H1 (cell line): Measurements from ENCODE around the gene ISL2. TPM values are rescaled to one million over a fixed set of nuclear protein-coding genes. Genes with fewer than 3 reads are reported as not detected.

Experiments used
- CTCF ChIA-PET: fragments of 300-600 bp; sonication (Branson Sonifier 250); formaldehyde crosslinking; loops from one replicate; lab custom pipeline; 2021; ENCODE audit not compliant: partially characterized antibody; lab: Charles Lee
- POLR2A ChIA-PET: fragments of 300-600 bp; sonication (Branson Sonifier 250); formaldehyde crosslinking; loops from one replicate; lab custom pipeline; 2021; ENCODE audit warnings: inconsistent platforms; ENCODE audit not compliant: partially characterized antibody; lab: Charles Lee
- DNase-seq, 2 experiments: peaks; one replicate each; pipeline versions ENCODE4 v3.0.0 to v3.0.0-alpha.2; 2010 to 2022; ENCODE audit warnings: low spot score in 2 of 2, low read depth in 1 of 2, mixed read lengths in 1 of 2
- FAIRE-seq: peaks from 2 replicates; lab custom pipeline; 2011; peaks lifted over from hg19 to GRCh38; lab: Jason Lieb, UNC
- H2AFZ ChIP-seq: 2 replicates; pipeline ENCODE4 v1.8.1; 2012; ENCODE audit warnings: low read length, inconsistent platforms
- H2AK5ac ChIP-seq: 2 replicates; pipeline ENCODE4 v1.6.1; 2013; ENCODE audit warnings: low read depth, low read length
- H2BK120ac ChIP-seq: replicated peaks from 2 replicates; pipeline ENCODE3; 2013; ENCODE audit warnings: low read depth, low read length, inconsistent platforms
- H2BK12ac ChIP-seq: 2 replicates; pipeline ENCODE4 v1.6.1; 2013; ENCODE audit warnings: low read depth, low read length
- H2BK15ac ChIP-seq: 2 replicates; pipeline ENCODE4 v1.6.1; 2013; ENCODE audit warnings: low read length
- H2BK20ac ChIP-seq: 2 replicates; pipeline ENCODE4 v1.6.1; 2013; ENCODE audit warnings: low read length
- H2BK5ac ChIP-seq: 2 replicates; pipeline ENCODE4 v1.6.1; 2013; ENCODE audit warnings: low read depth, low read length
- H3K14ac ChIP-seq: 2 replicates; pipeline ENCODE4 v1.6.1; 2013; ENCODE audit warnings: inconsistent platforms; ENCODE audit not compliant: insufficient read length
- H3K18ac ChIP-seq: 2 replicates; pipeline ENCODE4 v1.6.1; 2013; ENCODE audit warnings: low read length; ENCODE audit errors: extremely low read depth
- H3K23ac ChIP-seq: 2 replicates; pipeline ENCODE4 v1.6.1; 2013; ENCODE audit warnings: inconsistent platforms; ENCODE audit not compliant: insufficient read length
- H3K23me2 ChIP-seq: 2 replicates; pipeline ENCODE4 v1.6.1; 2013; ENCODE audit warnings: low read depth, low read length
- H3K27ac ChIP-seq: 2 replicates; pipeline ENCODE4 v1.6.1; 2011; ENCODE audit warnings: low read depth, low read length, inconsistent platforms
- H3K27me3 ChIP-seq, 4 experiments: replicated peaks in 1 of 4; 1 replicate in 1 of 4; 2 replicates in 3 of 4; pipeline versions ENCODE4 v1.6.1 to v1.8.1; 2011 to 2013; ENCODE audit warnings: low read length in 3 of 4, mild to moderate bottlenecking in 3 of 4, inconsistent platforms in 2 of 4, mixed read lengths in 2 of 4, moderate library complexity in 1 of 4; ENCODE audit not compliant: control insufficient read depth in 3 of 4, insufficient read depth in 3 of 4; ENCODE audit errors: extremely low read depth in 1 of 4
- H3K36me3 ChIP-seq, 4 experiments: 2 replicates each; pipeline versions ENCODE4 v1.6.1 to v1.8.1; 2011 to 2013; ENCODE audit warnings: mild to moderate bottlenecking in 4 of 4, low read length in 3 of 4, moderate library complexity in 2 of 4, control low read depth in 1 of 4, inconsistent platforms in 1 of 4; ENCODE audit not compliant: insufficient read depth in 4 of 4, control insufficient read depth in 2 of 4
- H3K4ac ChIP-seq: replicated peaks from 2 replicates; pipeline ENCODE3; 2013; ENCODE audit warnings: low read length, low read depth, mixed read lengths, inconsistent platforms; ENCODE audit not compliant: insufficient read length
- H3K4me1 ChIP-seq, 4 experiments: replicated peaks in 1 of 4; 1 replicate in 1 of 4; 2 replicates in 3 of 4; pipeline versions ENCODE4 v1.6.1 to v1.8.1; 2011 to 2013; ENCODE audit warnings: low read length in 3 of 4, inconsistent platforms in 2 of 4, mixed read lengths in 1 of 4; ENCODE audit not compliant: insufficient read depth in 4 of 4, control insufficient read depth in 3 of 4
- H3K4me2 ChIP-seq, 2 experiments: 2 replicates each; pipeline versions ENCODE4 v1.6.1 to v1.8.1; 2011 to 2013; ENCODE audit warnings: low read depth in 2 of 2, low read length in 2 of 2, control low read depth in 1 of 2, inconsistent platforms in 1 of 2, mild to moderate bottlenecking in 1 of 2; ENCODE audit not compliant: insufficient read depth in 1 of 2
- H3K4me3 ChIP-seq, 4 experiments: fragments of 200-600, 300-600 bp in 1 of 4; sonication (generic), shearing (Covaris generic), sonication (Bioruptor Twin) in 1 of 4; 2 replicates each; pipeline versions ENCODE4 v1.5.1 to v1.8.1; 2011 to 2016; ENCODE audit warnings: low read length in 4 of 4, low read depth in 3 of 4, control low read depth in 2 of 4, inconsistent platforms in 2 of 4, mild to moderate bottlenecking in 2 of 4, mixed read lengths in 1 of 4, moderate library complexity in 1 of 4; ENCODE audit not compliant: insufficient read depth in 2 of 4; ENCODE audit errors: extremely low read depth in 1 of 4
- H3K56ac ChIP-seq: replicated peaks from 2 replicates; pipeline ENCODE3; 2013; ENCODE audit warnings: low read depth, mild to moderate bottlenecking, mixed read lengths, low read length, inconsistent platforms; ENCODE audit not compliant: insufficient read length
- H3K79me1 ChIP-seq: 2 replicates; pipeline ENCODE4 v1.6.1; 2013; ENCODE audit warnings: low read depth, low read length, control low read depth
- H3K79me2 ChIP-seq, 2 experiments: 2 replicates each; pipeline versions ENCODE4 v1.6.1 to v1.8.1; 2012 to 2013; ENCODE audit warnings: low read length in 2 of 2, mild to moderate bottlenecking in 2 of 2, inconsistent platforms in 1 of 2; ENCODE audit not compliant: insufficient read depth in 2 of 2, control insufficient read depth in 1 of 2
- H3K9ac ChIP-seq, 4 experiments: replicated peaks in 1 of 4; 1 replicate in 1 of 4; 2 replicates in 3 of 4; pipeline versions ENCODE4 v1.6.1 to v1.8.1; 2011 to 2013; ENCODE audit warnings: low read depth in 3 of 4, low read length in 3 of 4, control low read depth in 2 of 4, mild to moderate bottlenecking in 2 of 4, moderate library complexity in 2 of 4, inconsistent platforms in 1 of 4; ENCODE audit errors: extremely low read depth in 1 of 4
- H3K9me3 ChIP-seq, 2 experiments: 2 replicates each; pipeline versions ENCODE4 v1.6.1 to v1.8.1; 2012 to 2013; ENCODE audit warnings: mild to moderate bottlenecking in 2 of 2, moderate library complexity in 2 of 2, control low read depth in 1 of 2, inconsistent platforms in 1 of 2, low read depth in 1 of 2, low read length in 1 of 2, mixed read lengths in 1 of 2; ENCODE audit not compliant: insufficient read depth in 2 of 2
- H4K20me1 ChIP-seq, 2 experiments: replicated peaks in 1 of 2; 2 replicates each; pipeline versions ENCODE3 to v1.8.1; 2011 to 2013; ENCODE audit warnings: inconsistent platforms in 2 of 2, low read length in 2 of 2, mild to moderate bottlenecking in 1 of 2; ENCODE audit not compliant: insufficient read depth in 2 of 2, control insufficient read depth in 1 of 2
- H4K5ac ChIP-seq: 2 replicates; pipeline ENCODE4 v1.6.1; 2013; ENCODE audit warnings: low read length, low read depth, mixed read lengths, inconsistent platforms; ENCODE audit not compliant: insufficient read length
- H4K8ac ChIP-seq: 2 replicates; pipeline ENCODE4 v1.8.0; 2013; ENCODE audit warnings: mild to moderate bottlenecking, moderate library complexity, low read length, inconsistent platforms; ENCODE audit not compliant: insufficient read depth; ENCODE audit errors: extremely low read depth
- H4K91ac ChIP-seq: replicated peaks from 2 replicates; pipeline ENCODE3; 2013; ENCODE audit warnings: low read length, mixed read lengths, inconsistent platforms; ENCODE audit not compliant: insufficient read length
- ATF3 ChIP-seq: IDR thresholded peaks from 2 replicates; pipeline ENCODE4 v1.6.1; 2011; ENCODE audit warnings: low read depth, mild to moderate bottlenecking, low read length; ENCODE audit not compliant: insufficient read depth
- BRCA1 ChIP-seq: IDR thresholded peaks from 2 replicates; pipeline ENCODE4 v1.6.1; 2012; ENCODE audit warnings: low read depth, low read length, improper control_type of control experiment
- CBX5 ChIP-seq: fragments of 300-800, 300-1000 bp; sonication (generic); IDR thresholded peaks from 2 replicates; pipeline ENCODE4 v1.7.1; 2016; ENCODE audit warnings: antibody characterized with exemption, low read length, low read depth
- CHD2 ChIP-seq: IDR thresholded peaks from 2 replicates; pipeline ENCODE4 v1.6.1; 2012; ENCODE audit warnings: low read length, improper control_type of control experiment
- GABPA ChIP-seq: IDR thresholded peaks from 2 replicates; pipeline ENCODE4 v1.6.1; 2011; ENCODE audit warnings: mild to moderate bottlenecking, low read length, moderate library complexity, borderline replicate concordance; ENCODE audit not compliant: insufficient read depth
- POLR2A ChIP-seq, 2 experiments: IDR thresholded peaks; 1 replicate in 1 of 2; 2 replicates in 1 of 2; pipeline ENCODE4 v1.6.1; 2011; ENCODE audit warnings: low read depth in 2 of 2, low read length in 2 of 2, mild to moderate bottlenecking in 2 of 2; ENCODE audit errors: control extremely low read depth in 1 of 2
- POU5F1 ChIP-seq: IDR thresholded peaks from 2 replicates; pipeline ENCODE4 v1.6.1; 2011; ENCODE audit warnings: low read depth, mild to moderate bottlenecking, low read length, moderate library complexity
- RNF2 ChIP-seq: fragments of 200-900, 300-1000 bp; sonication (generic); IDR thresholded peaks from 2 replicates; pipeline ENCODE4 v1.7.1; 2016; ENCODE audit warnings: borderline replicate concordance, low read depth, mild to moderate bottlenecking, antibody characterized with exemption, low read length; ENCODE audit not compliant: poor library complexity, severe bottlenecking; ENCODE audit errors: missing control alignments
- SIX5 ChIP-seq: IDR thresholded peaks from 2 replicates; pipeline ENCODE4 v1.6.1; 2011; ENCODE audit warnings: mild to moderate bottlenecking, low read depth, low read length
- SP1 ChIP-seq: IDR thresholded peaks from 2 replicates; pipeline ENCODE4 v1.6.1; 2011; ENCODE audit warnings: low read depth, low read length
- SUZ12 ChIP-seq: fragments of 200-600 bp; sonication (generic); IDR thresholded peaks from 2 replicates; pipeline ENCODE4 v1.6.1; 2012; ENCODE audit warnings: mild to moderate bottlenecking, inconsistent platforms, low read length, moderate library complexity, mixed read lengths
- WGBS, 2 experiments: shearing (Covaris generic) in 1 of 2; methylation state at CpG; one replicate each; pipeline versions ENCODE4 v1.1.6 to v1.1.7; 2013 to 2015; ENCODE audit warnings: low lambda C conversion rate in 2 of 2, mixed read lengths in 2 of 2, inconsistent platforms in 1 of 2, low coverage in 1 of 2, missing lambda C conversion rate in 1 of 2; ENCODE audit not compliant: insufficient replicate concordance in 2 of 2, insufficient coverage in 1 of 2, insufficient read length in 1 of 2; ENCODE audit errors: extremely low coverage in 1 of 2, missing lambda C conversion rate in 1 of 2; 5-methylcytosine and 5-hydroxymethylcytosine counted together
- polyA plus RNA-seq, 7 experiments: library from polyadenylated mRNA; depleted of rRNA in 3 of 7; stranded (reverse) in 5 of 7; unstranded in 2 of 7; fragments of >200 nt in 5 of 7; fragments of 200-250 nt in 2 of 7; gene quantifications; 1 replicate in 5 of 7; 2 replicates in 1 of 7; 4 replicates in 1 of 7; pipeline versions ENCODE4 v1.2.1 to v1.2.3, GENCODE V29; 2011 to 2013; ENCODE audit warnings: missing spikeins in 2 of 7, mixed read lengths in 2 of 7
- total RNA-seq: library from RNA; stranded (reverse); fragmentation: NEBNext Ultra II Directional; extraction: Animal tissue kit (Norgen Biotek cat#: 25700); gene quantifications from 2 replicates; pipeline ENCODE4 v1.2.1, GENCODE V29; 2021

Gene ISL2
- total and polyA plus RNA-seq, 2 of the 8 experiments (the other 6 are each of a cell fraction or from before 2014, with no cell fraction given), result 0.32 to 0.99 TPM

DNA sequence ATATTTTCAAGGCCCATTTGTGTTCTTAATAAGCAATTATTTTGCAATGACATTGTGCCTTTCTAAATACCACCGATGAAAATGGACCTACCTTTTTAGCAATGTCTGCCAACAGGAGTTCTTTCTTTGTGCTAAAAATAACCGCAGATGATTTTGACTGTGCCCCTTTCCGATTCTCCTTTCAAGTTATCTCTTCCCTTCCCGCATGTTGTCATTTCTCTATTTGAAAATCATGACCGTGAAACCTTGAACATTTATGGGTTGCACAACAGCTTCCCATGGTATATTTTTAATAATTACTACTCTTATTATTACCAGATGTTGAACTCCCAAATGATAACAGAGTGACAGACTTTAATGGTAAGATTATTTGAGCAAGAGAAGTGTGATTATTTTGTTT, 15.0 kb upstream of the ISL2 start:
- H3K18ac ChIP-seq, result no peak overlapping the region
- H4K91ac ChIP-seq, result no peak overlapping the region
- no peak overlapping the region for H4K8ac ChIP-seq
- H3K9ac ChIP-seq, result no peak overlapping the region
- 86% methylated on average over 5 of the region's 5 CpGs; no CpG with 5 or more reads in 1 of the 2 experiments for WGBS, 2 experiments
- H3K23me2 ChIP-seq, result 0 out of 2 replicates have a peak, but pooled peaks cover under 1% of the 10 kb centered on the region
- no peak overlapping the region for H2BK12ac ChIP-seq
- no peak overlapping the region for H3K4me2 ChIP-seq
- no peak overlapping the region for H4K5ac ChIP-seq
- H3K14ac ChIP-seq, result no peak overlapping the region
- TF ChIP-seq ATF3, result no peak
- no peak for TF ChIP-seq POLR2A (IDR thresholded peaks at IDR 0.05; ENCODE audit: control extremely low read depth in 1 of 2, low read depth in 2 of 2, low read length in 2 of 2)
- TF ChIP-seq GABPA, result no peak
- TF ChIP-seq POU5F1, result no peak
- no peak for TF ChIP-seq SUZ12
- no peak for TF ChIP-seq CBX5
- no peak for TF ChIP-seq BRCA1
- no peak for TF ChIP-seq SIX5
- TF ChIP-seq SP1, result no peak
- no peak for TF ChIP-seq CHD2
- no peak for TF ChIP-seq RNF2
- TF ChIP-seq, all 59 proteins: peak for 0
- no peaks in the 10 kb centered on the region for H4K20me1 ChIP-seq
- no peaks in the 10 kb centered on the region for H3K79me2 ChIP-seq
- FAIRE-seq, result no peak
- peaks cover 0 to 3% (median 0%) of the 10 kb centered on the region in 4 experiments; a peak in 2 of 7 replicates for H3K4me1 ChIP-seq
- no peak overlapping the region for H3K56ac ChIP-seq
- H2AFZ ChIP-seq, result no peak overlapping the region
- ChIA-PET POLR2A (interaction anchor here (0.7 kb wide), 1 partner anchor 26 kb away, joined by 3 read pairs; no protein-coding TSS in a partner anchor), CTCF (interaction anchor here (0.6 to 2.3 kb wide), 4 partner anchors 9 to 99 kb away, joined by 3 to 10 read pairs (median 4); partner anchors contain the start of gene ETFA)
- no peaks in the 10 kb centered on the region for H3K9me3 ChIP-seq
- H3K36me3 ChIP-seq, result no peaks in the 10 kb centered on the region
- H3K79me1 ChIP-seq, result no peaks in the 10 kb centered on the region
- no peak overlapping the region for H3K27ac ChIP-seq
- H3K27me3 ChIP-seq, result no peaks in the 10 kb centered on the region
- no peak for DNase-seq
- no peak overlapping the region for H2AK5ac ChIP-seq
- H2BK15ac ChIP-seq, result no peak overlapping the region
- H2BK5ac ChIP-seq, result no peak overlapping the region
- H3K4ac ChIP-seq, result no peak overlapping the region
- no peak overlapping the region for H3K4me3 ChIP-seq
- no peak overlapping the region for H3K23ac ChIP-seq
- no peak overlapping the region for H2BK120ac ChIP-seq
- no peak overlapping the region for H2BK20ac ChIP-seq
